Measurements from ENCODE around the gene TP53I13.

The TP53I13 gene

DNA sequence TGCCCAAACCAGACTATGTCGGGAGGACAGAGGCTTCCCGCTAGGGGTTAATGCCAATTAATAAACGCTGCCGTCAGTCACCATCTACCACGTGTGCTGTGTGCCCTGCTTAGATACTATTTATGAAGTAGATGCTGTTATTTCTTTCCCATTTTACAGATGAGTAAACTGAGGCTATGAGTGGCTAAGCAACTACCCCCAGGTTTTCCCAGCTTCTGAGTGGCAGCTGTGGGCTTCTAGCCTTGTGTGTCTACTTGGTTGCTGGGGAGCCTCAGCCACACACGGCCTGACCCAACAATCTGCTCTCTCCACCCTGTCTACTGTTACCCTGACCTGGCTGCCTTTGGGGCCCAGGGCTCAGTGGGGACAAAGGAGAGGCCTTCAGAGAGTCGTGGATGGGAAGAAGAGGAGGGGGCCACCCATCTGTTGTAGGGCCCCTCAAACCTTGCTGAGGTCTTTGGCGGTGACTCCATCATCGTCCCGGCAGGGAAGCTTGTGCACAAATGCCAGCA is 13.8 kb downstream of the TP53I13 start:
- no peak for DNase-seq

DNA sequence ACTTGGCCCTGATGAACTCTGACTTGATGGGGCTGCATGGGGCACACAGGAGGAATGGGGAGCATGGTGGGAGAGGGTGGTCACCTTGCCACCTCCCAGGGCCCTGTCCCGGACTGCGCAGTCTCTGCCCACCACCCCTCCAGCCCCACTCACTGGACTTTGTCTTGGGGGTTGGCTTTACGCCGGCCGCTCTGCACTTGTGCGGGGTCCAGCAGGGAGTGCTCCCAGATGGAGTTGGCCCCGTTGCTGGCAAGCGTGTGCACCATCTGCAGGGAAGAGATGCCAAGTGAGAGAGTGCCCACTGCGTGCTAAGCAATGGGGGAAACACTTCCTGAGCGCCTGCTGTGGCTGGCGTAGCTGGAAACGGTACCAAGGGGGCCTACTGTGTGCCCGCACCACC is 14.3 kb downstream of the TP53I13 start:
- DNase-seq: no peak

DNA sequence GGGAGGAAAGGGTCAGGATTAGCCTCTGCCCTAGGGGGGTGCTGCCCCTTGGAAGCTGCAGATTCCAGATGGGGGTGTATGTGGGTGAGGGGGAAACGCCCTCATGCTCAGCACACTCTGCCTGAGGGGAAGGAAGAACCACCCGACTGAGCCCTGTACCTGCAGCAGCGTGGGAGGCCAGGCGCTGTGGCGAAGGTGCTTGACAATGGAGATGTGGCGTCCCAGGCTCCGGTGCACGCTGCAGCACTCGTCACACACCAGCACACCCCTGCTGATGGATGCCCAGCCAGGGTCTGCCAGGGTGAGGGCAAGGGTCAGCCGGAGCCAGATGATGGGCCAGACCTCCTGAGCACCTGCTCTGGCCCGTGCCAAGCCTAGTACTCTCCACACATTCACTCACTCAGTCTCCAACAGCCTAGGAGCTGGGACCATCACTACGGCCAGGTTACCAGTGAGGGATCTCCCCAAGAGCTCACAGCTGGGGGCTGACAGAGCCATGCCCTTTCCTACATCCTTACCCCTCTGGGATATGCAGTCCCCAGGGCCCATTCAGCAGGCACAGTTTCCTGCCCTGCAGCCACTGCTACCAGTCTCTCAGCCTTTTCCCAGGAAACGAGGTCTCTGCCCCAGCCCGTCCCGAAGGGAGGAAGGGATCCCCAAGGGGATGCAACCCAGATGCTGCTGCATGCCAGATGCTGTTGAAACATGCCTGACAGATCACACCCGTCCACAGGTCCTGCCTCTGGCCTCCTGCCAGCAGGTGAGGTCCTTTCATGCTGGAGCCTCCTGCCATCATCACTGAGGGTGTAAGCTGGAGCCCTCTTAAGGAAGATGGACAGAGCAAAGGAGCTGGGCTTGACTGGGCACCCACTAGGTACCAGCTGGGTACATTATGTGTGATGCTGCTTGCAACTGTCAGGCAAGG is 15.1 kb downstream of the TP53I13 start:
- DNase-seq: no peak

DNA sequence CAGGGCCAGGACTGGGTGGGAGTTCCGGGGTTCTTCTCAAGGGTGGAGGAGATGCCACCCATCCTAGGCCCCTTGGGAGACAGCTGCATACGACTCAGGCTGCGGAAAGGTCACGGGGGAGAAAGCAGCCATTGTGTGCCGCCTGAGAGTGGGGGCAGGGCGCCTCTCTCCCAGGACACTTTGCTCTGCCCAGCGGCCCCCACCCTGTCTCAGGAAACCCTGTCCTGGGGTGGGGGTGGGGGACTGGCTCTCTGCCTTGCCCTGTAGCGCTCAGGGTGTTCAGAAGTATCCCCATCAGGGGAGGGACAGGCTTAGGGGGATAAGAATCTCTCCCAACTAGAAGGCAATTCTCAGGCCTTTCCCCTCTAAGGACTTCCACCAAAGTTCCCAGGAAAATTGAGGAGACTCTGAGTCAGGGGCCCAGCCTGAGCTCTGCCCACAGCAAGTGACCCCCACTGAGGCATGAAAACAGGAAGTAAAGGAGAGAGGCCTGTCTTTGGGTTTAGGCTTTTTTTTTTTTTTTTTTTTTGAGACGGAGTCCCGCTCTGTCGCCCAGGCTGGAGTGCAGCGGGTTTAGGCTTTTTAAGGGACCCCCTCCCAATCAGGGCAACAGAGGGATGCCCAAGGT is 16.1 kb downstream of the TP53I13 start:
- no peak for DNase-seq

DNA sequence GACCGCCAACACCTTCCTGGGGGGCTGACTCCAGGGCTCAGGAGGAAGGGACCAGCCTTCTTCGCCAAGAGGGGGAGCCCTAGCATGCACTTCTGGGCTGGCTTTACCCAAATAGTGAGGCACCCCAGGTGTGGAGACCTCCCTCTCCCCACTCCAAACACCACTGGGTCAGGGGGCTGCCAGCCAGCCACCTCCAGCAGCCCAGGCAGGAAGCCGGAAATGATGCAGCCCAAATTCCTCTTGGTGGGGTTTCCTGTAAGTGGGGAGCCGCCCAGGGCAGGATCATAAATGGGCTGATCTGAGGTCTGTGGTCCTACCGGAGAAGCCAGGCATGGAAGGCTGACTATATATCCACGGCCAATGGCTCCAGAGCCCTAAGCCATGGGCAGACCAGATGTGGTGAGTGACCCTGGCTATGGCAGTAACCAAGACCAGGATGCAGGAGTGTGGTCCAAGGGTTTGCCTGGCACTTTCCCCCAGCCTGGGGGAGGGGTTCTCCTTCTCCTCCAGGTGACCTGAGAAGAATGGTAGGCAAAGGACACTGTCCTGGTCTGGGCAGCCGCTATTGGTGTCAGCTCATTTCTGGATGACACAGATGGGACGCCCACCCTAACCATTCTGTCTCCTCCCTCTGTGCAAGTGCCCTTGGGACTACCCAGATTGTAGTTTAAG is 16.7 kb downstream of the TP53I13 start:
- no peak for DNase-seq

DNA sequence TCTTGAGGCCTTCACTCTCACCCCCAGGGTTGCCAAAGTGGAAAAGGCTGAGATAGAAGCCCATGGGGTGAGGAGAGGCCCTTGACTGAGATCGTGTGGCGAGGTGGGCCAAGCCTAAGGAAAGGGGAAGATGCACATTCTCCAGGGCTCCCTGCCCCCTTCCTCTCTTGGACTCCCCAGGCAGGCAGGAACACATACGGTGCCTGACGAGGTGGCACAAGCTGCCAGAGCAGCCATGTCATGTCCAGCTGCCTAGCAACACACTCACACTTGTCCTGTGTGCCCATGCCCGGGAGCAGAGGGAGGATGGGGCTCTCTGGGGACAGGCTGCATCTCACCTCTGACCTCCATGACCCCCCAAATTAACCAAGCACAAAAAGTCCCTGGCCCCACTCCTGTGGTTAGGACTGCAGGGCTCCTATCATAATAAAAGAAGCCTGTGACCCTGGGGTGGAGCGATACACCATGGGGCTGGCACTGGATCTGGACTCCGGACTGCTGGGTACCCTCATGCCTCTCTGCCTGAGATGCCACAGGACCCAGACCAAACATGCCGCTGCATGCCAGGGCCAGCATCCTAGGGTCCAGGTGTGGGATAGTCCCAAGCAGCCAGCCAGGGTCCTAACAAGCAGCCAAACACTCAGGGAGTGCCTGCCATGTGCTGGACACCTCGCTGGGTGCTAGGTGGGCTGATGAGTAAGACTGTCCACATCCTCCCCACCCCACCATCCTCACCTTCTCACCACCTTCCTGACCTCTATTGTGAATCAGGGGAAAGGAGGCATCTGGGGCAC is 18.4 kb downstream of the TP53I13 start:
- DNase-seq: no peak

DNA sequence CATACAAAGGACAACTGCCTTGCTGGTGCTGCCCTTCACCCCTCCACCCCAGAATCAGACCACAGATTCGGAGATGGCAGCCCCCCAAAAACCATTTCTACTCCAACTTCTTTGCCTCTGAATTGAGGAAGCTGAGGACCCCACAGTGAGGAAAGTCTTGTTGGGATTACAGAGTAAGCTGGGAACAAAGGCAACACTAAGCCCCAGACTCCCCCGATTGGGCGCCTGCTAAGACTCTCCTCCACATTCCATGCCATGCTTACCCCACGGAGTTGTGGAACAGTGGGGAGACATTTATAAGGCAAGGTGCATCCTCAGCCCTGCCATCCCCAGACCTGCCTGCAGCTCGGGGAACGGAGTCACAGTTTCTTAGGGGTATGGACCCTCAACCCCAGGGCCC is 19.1 kb downstream of the TP53I13 start:
- DNase-seq: no peak

DNA sequence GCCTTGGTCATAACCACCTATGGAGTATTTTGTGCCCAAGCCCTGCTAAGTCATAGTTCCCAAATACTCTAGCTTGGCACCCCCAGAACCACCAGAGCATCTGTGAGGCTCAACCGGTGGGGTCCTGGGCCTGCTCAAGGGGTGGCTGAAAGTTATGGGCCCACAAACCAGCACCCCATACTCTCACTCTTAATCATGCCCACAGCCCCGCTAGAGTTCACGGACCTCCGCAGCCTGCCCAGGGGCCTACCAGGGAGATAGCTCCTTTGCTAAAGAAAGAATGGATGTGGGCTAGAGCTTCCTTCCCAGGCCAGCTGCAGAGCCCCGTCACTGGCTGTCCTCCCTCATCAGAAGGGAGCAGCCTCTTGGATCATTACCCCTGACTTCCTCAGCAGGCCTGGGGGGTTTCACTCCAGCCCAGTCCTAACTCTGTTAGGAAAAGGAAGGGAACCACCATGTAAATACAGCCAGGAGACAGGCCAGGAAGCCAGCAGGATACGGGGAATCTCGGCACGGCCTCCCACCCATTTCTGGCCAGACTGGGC is 19.6 kb downstream of the TP53I13 start:
- no peak for DNase-seq

DNA sequence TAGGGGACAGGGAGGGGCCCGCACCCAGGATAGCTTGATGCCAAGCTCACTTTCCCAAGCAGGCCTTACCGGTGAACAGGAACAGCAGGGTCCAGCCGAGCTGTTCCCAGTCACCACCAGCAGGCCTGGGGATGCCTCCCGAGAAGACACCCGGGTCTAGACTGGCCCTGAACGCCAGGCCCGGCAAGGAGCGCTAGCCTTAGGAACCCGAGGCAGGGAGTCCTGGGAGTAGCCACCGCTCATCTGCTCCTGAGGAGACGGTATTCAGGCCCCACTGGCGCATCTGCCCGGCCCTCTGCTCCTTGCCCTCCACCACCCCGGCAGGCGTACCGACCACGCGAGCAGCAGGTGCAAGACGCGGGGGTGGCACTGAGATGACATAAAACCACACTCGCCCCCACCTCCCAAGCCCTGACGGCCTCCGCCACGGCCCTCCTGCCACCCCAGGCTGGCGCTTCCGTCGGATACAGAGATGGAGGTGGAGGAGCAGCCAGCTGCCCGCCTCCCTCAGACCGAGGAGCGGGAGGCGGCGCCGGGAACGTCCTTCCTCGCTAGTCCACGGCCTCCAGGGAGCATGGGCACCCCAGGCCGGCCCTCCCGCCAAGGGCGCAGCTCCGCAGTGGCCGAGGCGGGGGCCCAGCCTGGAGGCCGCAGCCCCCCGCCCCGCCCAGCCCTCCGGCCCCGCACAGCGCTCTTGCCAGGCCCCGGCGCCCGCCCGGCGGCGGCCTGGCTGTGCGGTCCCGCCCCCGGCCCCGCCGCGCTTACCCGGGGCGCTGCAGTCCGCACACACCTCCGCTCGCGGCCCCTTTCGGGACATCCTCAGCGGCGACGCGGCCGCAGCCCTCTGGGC is 20.3 kb downstream of the TP53I13 start:
- DNase-seq: no peak

DNA sequence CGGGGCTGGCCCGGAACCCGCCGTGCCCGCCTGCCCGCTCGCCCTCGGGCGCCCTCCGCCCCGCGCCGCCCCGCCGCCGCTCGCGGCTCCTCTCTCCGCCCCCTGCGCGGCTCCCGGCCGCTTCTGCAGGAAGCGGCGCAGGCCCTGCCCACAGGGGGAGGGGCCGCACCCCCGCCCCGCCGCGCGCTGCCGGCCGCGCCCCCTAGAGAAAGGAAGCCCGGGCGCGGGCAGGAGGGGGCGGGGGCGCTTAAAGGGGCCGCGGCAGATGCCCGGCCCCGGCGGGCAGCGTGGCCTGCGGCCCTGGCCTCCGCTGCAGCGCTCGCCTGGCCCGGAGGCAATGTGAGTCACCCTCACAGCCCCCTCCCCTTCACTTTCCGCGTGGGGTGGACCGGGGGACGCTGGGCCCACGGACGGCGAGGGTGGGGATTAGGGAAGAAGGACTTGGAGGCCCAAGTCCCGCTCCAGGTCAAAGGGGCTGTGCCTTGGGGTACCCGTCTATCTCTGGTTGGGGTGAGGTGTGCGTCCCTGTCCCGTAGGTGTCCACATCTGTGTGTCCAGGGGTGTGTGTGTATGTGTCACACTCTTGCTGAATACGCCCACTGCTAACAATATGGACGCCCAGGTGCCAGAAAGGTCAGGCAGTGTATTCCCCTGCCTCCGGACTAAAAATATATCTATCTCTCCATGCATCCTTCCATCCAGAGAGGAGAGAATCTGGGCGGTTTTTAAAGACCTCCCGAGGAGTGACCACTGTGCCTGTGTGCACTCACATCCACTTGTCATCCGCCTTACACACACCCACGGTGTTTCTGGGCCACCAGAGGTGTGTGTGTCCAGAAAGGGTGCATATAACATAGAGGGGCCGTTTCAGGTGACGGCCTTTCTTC is 21.3 kb downstream of the TP53I13 start, which contains the start of gene GIT1:
TSS of gene GIT1 (minus strand) at position 125 of the 887 bp plus-strand sequence. CDS start 270 bp downstream, outside the sequence.
- DNase-seq: peak; percentile 26

DNA sequence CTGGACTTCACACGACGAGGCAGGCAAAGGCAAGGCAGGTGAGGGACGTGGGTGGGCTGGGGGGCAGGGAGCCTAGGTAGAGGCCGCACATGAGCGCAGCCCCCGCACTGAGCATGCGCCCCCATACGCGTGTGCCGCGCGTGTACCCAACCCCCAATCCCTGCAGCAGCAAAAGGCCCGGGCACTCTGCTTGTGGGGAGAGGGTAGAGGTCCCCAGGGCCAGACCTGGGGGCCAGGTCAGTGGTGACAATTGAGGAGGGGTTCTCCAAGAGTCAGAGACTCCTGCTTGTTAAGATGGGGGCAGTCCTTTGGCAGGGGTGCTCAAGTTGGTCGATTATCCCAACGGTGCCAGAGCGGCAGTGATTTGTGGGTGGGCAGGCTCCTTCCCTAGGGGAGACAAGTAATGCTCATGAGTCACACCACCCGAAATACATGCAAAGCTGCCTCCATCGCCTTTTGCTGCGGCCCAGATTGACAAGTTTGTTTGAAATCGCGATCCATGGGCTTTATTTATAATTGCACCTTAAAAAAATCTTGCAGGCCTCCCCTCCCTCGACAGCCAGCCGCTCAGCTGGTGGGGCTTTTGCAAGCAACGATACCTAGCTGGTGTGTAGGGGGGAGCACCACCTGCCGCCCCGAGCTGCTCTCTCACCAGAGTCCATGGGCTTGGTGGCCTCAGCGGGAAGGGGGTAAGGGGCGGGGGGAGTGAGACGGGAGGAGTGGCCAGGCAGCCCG is 22.1 kb downstream of the TP53I13 start:
- DNase-seq: no peak

DNA sequence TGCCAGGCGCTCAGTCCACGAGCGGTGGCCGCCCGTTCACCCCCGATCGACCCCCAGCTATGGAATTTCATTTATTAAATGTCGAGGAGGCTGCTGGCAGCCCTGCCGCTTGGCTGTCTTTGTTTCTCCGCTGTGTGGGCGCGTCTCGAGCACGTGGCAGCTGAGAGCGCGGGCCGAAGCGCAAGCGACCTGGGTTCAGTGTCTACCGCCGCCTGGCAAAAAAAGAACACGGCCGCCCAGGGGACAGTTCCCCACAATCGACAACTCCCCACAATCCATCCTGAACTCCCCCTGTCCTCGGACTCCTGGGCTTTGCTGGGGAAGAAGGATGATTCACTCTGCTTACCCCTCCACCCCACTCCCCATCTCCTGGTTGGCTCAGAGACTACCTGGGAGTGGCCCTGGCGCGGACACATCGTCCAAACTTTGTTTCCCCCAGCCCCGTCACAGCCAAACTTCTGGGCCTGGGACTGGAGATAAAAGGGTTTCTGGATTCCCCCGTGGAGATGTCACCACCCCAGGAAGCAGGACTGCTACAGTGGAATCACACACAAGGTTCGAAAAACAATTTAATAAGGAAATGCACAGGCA is 22.7 kb downstream of the TP53I13 start:
- DNase-seq: no peak

DNA sequence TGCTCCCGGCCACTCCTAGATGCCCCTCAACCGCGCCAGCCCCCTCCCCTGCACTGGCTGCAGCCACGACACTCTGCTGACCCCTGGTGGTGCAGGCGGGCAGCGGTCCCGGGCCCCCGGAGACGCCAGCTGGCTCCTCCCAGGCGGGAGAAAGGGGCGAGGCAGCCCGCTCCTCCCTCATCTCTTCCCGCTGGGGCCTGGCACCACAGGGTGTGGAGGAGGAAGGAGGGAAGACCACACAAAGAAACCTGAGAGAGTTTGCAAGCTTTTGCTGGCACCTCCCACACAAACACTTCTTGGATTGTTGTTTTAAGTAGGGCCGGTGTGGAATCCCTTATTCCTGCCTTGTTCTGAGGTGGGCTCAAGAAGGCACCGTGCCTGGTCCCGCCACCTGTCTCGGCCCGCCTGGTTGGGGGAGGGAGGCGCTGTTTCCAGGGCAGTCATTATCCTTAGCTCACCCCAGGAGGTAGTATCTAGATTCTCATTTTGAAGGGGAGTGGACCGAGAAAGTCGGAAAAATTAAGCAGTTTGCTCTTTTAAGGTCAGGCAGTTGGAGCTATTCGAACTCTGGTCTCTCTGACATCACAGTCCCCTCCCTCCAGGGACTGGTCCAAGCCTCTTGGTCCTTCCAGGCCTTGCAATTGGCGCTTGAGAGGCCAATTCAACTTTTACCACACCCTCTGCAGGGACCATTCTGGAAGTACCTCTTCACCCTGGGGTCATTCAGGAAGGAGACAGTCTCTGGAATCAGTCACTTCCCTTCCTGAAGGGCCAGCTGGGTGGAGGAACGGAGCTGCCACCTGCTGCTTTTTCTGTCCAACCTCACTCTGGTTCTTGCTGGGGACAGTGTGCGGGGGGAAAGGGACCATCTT is 23.5 kb downstream of the TP53I13 start:
- DNase-seq: peak; percentile 34

DNA sequence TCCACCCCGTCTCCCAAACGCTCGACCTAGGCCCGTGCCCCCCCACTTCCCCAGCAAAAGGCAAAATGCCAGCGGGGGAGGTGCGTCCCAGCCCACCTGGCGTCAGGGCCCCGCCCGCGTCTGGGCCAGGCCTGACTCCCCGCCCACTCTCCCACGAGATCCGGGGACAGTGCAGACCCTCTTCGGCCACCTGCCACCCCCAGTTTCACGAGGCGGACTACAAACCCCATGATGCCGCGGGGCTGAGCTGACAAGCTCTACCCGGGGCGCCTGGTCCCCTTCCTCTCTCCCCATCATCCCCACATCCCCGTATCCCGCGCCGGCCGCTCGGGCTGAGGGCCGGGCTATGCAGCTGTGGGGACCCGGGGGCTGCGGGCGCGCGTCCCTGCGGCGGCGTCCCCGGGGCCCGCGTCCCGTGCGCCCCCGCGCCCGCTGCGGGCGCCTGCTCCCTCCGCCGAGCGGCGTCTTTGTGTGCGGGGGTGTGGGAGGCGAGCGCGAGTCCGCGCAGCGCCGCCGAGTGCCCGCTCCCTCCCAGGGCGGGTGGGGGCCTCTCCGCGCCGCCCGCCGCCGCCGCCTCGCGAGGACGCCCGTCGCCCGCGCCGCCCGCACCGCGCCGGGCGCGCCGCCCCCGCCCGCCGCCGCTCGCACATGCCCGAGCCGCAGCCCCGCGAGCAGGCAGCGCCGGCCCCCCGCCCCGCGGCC is 24.5 kb downstream of the TP53I13 start, which contains the start of gene ANKRD13B:
TSS of gene ANKRD13B (plus strand) at position 283 of the 702 bp plus-strand sequence. CDS start 490 bp downstream, outside the sequence.
- DNase-seq: no peak

DNA sequence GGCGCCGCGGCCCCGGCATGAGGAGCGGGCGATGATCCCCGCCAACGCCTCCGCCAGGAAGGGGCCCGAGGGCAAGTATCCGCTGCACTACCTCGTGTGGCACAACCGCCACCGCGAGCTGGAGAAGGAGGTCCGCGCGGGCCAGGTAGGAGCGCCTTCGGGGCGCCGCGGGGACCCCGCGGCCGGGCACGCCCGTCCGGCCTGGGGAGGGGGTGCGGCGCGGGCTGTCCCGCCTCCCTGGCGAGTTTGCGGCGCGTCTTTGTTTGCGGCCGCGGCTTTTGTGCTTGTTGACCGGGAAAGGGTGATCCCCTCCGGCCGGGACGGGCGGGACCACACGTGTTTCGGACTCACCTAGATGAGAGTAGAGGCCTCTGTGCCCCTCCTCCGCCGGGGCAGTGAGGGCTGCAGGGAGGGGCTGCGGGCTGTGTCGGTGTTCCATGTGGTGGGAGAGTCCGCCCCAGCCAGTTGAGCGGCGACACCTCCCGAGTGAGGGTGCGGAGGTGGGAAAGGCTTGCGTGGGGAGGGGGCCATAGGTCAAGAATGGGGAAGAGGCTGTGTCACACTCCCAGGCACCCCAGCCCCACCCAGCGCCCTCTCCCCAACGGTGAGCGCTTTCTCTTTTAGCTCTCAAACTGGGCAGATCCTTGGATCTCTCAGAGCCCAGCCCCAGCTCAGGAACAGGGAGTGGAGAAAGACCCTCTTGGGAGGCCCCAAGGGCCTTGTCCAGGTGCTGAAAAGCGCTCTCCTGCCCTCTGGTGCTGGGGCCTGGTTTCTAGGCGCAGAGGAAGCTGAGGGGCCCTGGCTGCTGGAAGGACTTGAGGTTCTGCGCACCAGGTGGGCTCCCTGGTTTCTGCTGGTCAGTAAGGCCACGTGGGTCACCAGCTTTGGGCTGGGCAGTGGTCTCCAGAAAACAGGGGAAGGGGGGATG is 25.4 kb downstream of the TP53I13 start:
- DNase-seq: no peak

DNA sequence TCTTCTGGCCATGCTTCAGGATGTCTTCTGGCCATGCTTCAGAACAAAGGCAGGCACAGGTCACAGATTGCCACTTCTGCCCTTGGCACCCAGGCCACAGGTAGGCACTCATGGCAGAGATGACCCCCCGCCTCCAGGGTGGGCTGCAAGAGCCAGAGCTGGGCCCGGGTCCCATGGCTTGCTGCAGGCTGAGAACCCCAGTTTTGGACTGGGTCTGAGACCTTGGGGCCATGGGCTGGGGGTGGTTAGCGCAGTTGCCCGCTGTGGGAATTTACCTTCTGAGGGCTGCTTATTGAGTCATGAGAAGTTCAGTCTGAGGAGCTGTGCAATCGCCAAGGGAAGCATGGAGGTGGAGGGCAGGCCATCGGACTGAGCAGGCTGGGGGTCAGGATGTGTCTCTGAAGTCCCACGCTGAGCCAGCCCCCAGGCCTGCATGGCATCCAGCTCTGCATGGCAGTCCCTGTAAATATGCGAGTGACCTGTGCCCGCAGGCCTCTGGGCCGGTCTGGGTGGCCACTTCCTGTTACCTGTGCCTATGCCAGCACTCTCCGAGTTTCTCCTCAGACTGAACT is 26.1 kb downstream of the TP53I13 start:
- no peak for DNase-seq
